KOPT-K1 (cell line): Measurements from ENCODE around the gene SRPRA.

ENCODE experiments used
- H3K27ac ChIP-seq: fragments of 200-600 bp; sonication (generic); 2 replicates; pipeline ENCODE4 v1.5.1; 2016; ENCODE audit warnings: antibody characterized with exemption, mild to moderate bottlenecking, low read depth, low read length; ENCODE audit not compliant: poor library complexity, severe bottlenecking
- H3K36me3 ChIP-seq: fragments of 200-600 bp; sonication (generic); 2 replicates; pipeline ENCODE4 v1.5.1; 2017; ENCODE audit warnings: antibody characterized with exemption, mild to moderate bottlenecking, low read length, moderate library complexity; ENCODE audit not compliant: insufficient read depth
- H3K9me3 ChIP-seq: fragments of 200-600 bp; sonication (generic); 2 replicates; pipeline ENCODE4 v1.5.1; 2017; ENCODE audit warnings: antibody characterized with exemption, low read length, mild to moderate bottlenecking; ENCODE audit not compliant: insufficient read depth, poor library complexity, severe bottlenecking

The SRPRA gene

GRCh38 chr11:126226334-126227084 lies 42.2 kb downstream of the SRPRA start:
- Histone ChIP-seq H3K27ac (no peak overlapping the region), H3K36me3 (no peaks in the 10 kb centered on the region; the same call in none of the 2 replicates), H3K9me3 (peaks cover 15% of the 10 kb centered on the region)

DNA sequence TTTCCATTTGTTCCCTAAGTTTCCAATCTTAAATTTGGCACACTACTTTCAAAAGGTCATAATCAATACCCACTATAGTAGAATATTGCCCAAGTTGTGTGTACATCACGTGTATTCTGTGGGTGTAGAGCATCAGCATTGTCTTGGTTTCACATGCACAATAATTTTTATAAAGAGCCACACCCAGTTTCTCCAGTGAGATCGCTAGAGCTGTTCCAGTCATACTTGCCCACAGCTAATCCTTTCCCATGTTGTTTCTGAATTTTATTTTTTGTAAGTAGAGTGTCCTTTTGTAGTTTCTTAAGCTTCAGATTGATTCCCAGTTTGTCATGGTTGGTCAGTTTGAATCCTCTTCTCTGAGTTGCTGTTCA lies 43.4 kb downstream of the SRPRA start:
- H3K27ac ChIP-seq = no peak overlapping the region
- peaks cover 15% of the 10 kb centered on the region for H3K9me3 ChIP-seq
- no peaks in the 10 kb centered on the region; the same call in 1 of the 2 replicates for H3K36me3 ChIP-seq

DNA sequence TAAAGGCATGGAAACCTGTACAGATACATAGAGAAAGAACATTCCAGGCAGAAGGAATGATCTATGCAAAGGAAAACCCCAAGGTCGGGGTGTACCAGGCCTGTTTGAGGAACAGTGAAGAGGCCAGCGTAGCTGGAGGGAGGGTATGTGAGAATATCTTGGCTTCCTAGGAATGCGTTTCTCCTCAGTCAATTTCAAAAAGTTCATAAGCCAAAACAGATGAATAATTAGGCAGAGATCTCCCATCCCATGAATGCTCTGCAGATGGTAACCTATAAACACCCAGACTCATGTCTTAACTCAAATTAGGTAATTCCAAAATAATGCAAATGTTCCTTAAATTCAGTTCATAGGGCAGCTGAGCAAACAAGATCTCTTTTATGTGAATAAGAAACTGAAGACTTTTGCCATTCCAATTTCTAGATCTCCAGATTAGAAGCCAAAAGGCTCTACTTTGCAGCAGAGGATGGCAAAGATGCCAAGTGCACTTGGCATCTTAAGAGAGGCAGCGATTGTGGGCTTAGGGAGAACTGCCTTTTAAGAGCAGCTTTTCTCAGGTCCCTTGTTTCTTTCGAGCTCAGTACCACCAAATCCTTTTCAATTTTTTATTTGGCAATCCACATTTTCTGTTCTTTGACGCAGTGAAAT lies 43.9 kb downstream of the SRPRA start:
- H3K36me3 ChIP-seq = no peaks in the 10 kb centered on the region; the same call in 1 of the 2 replicates
- peaks cover 15% of the 10 kb centered on the region for H3K9me3 ChIP-seq
- H3K27ac ChIP-seq = no peak overlapping the region

DNA sequence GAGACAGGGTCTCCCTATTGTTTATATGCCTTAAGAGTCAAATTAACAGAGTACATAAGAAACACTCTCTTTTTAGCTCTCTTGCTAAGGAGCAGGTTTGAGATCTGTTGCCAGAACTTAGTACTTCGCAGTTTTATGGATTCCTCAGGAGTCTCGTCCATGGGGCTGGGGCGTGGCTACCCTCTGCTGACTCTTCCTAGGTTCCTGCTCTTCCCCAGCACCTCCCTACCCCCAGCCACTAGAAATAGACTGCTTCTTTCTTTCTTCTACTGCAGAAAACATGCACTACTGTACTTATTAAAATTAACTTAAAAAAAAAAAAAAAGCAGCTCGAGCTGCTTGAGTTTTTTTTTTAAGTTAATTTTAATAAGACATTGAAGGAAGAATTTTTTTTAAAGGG lies 49.1 kb downstream of the SRPRA start:
- no peak overlapping the region for H3K27ac ChIP-seq
- H3K9me3 ChIP-seq = no peaks in the 10 kb centered on the region
- H3K36me3 ChIP-seq = no peaks in the 10 kb centered on the region

GRCh38 chr11:126217491-126217890 lies 51.2 kb downstream of the SRPRA start:
- no peaks in the 10 kb centered on the region for H3K9me3 ChIP-seq
- no peak overlapping the region for H3K27ac ChIP-seq
- H3K36me3 ChIP-seq = no peaks in the 10 kb centered on the region

- H3K9me3 ChIP-seq = no peaks in the 10 kb centered on the region
- H3K36me3 ChIP-seq = no peaks in the 10 kb centered on the region
- no peak overlapping the region for H3K27ac ChIP-seq
These were observed 52.0 kb downstream of the SRPRA start for GRCh38 chr11:126216526-126217305.

DNA sequence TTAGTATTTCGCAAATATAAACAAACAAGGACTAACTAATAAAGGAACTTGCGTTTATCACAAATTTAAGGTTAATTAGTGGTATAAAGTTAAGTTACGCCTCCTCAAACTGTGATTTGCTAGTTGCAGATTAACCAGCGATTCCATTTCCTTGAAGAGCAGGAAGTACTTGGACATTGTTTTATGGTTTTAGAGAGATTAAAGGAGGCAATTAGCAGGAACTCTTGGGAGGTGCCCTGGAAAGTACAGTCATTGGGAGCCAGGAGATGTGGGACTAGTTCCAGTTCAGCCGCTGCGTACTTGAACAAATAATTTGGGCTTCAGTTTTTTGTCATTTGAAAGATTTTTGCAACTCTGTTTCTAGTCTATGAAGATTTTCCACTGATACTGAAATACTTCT lies 53.9 kb downstream of the SRPRA start:
- Histone ChIP-seq H3K27ac (no peak overlapping the region), H3K36me3 (peaks cover 1% of the 10 kb centered on the region; the same call in 1 of the 2 replicates), H3K9me3 (no peaks in the 10 kb centered on the region)

GRCh38 chr11:126214441-126214840 lies 54.3 kb downstream of the SRPRA start:
- H3K9me3 ChIP-seq = no peaks in the 10 kb centered on the region
- no peak overlapping the region for H3K27ac ChIP-seq
- H3K36me3 ChIP-seq = peaks cover 5% of the 10 kb centered on the region; the same call in 1 of the 2 replicates
